ENCODE results near the gene MYO5A.

The MYO5A gene

DNA sequence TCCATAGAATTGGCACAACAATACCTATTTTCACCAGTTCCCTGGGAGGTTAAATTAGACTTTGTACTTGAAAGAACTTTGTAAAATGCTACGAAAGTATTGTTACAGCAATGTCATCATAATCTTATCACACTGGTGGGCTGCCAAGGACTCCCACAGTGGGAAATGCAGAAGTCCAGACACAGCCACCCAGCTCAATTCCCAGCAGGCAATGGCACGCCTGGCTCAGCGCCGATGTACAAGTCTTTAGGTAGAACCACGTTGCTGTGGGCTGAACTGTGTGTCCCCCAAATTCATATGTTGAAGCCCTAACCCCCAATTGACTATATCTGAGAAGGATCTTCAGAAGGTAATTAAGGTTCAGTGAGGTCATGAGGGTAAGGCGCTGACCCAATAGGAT lies 245.4 kb downstream of the MYO5A start:
- no peak for DNase-seq

DNA sequence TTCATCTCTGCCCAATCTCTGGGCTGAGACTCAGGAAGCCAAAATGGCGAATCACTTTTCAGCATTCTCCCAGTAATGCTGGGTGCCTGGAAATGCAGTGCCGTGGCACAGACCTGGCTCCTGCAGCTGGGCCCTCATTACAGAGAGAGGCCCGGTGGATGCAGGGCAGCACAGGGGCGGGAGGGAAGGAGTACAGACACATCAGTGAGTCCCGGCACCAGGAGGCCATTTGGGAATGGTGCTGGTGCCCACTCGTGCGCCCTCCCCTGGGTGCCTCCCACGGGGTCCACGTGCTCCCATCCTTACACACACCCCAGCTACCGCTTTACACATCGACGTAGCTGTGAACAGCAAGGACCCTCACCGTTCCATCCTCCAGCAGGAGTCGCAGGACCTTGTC lies 246.3 kb downstream of the MYO5A start:
- no peak for DNase-seq

DNA sequence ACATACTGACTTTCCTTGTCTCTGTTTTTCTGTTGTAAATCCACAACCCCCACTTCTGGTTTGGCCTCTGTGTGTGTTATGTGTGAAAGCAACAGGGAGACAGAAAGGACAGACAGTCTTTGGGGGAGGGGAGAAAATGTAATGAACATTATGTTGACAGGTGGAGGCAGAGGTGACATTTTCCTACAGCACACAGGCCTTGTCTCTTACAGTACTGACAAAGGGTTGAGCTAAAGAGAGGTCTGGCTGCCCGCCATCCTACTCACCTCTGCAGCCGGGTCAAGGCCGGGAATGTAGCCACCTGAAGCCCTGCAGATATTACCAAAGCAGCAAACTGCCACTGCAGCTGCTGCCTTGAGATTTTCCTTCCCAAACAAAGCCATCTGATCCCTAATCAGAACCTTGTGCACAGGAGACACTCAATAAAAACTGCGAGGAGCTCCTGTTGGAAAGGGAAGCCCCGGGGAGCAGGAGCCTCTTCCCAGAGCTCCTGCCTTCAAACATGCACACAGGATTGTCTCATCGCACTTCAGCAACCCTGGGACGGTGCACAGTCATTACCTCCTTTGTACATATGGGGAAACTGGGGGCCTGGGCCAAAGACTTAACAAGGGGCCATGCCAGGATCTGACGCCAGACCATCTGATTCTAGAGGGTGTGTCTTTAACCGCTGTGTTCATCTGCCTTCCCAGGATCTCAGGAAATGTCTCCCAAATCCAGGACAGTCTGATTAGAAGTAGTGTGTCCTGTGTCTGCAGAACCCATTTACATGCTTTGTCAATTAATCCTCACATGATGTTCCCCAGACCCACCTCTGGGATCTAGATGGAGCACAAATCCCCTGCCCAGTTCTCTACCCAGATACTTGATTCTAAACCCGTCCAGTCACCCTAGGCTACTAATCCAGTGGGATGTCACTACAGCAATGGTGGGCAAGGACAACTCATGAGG lies 247.3 kb downstream of the MYO5A start:
- no peak for DNase-seq

GRCh38 chr15:52280326-52281084 lies 248.2 kb downstream of the MYO5A start:
- no peak for DNase-seq

- DNase-seq, result no peak
Observed at GRCh38 chr15:52278636-52279367, 249.9 kb downstream of the MYO5A start.

- DNase-seq, result no peak
Observed at GRCh38 chr15:52278135-52278534, 250.5 kb downstream of the MYO5A start.

GRCh38 chr15:52277575-52277974 lies 251.1 kb downstream of the MYO5A start:
- DNase-seq, result no peak

DNA sequence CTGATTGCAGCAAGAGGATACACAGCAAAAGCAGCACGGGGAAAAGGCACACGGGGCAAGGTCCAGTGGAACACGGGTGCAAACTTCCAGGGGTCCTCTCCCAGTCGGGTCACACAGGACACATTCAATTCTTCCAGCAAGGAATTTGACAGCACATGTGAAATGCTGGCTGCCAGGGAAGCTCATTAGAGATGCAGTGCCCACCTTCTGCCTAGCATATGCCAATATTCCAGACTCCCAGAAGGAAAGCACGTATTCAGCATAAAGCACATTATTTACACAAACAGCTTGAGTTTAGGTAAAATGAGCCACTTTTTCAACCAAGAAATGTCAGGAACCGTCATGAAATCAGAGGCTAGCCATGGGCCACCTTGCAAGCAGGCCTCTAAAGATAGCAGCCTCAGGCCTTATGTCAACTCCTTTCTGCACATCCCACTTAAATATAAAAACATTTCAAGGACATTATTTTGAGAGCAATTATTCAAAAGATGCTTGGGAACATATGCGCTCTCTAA lies 252.4 kb downstream of the MYO5A start:
- no peak for DNase-seq

- DNase-seq, result no peak
Observed at GRCh38 chr15:52263563-52264282, 265.0 kb downstream of the MYO5A start.

DNA sequence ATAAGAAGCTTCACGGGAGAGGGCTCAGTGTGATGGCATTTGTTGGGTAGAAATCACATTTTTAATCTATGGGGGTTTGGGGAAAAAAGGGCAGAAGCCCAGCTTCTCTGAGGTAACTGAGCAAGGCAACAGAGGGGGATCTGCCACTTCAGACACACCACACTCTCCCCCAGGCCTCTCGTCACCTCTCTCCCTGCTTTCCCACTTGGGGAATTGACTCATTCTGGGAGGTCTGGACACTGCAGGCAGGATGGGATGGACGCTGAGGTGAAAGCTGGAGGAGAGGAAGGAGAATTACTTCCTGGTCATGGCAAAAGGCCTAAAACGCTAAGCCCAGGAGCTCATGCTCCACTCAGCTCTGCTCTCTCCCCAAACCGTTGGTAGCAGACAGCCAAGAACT lies 266.3 kb downstream of the MYO5A start:
- DNase-seq, result no peak

DNA sequence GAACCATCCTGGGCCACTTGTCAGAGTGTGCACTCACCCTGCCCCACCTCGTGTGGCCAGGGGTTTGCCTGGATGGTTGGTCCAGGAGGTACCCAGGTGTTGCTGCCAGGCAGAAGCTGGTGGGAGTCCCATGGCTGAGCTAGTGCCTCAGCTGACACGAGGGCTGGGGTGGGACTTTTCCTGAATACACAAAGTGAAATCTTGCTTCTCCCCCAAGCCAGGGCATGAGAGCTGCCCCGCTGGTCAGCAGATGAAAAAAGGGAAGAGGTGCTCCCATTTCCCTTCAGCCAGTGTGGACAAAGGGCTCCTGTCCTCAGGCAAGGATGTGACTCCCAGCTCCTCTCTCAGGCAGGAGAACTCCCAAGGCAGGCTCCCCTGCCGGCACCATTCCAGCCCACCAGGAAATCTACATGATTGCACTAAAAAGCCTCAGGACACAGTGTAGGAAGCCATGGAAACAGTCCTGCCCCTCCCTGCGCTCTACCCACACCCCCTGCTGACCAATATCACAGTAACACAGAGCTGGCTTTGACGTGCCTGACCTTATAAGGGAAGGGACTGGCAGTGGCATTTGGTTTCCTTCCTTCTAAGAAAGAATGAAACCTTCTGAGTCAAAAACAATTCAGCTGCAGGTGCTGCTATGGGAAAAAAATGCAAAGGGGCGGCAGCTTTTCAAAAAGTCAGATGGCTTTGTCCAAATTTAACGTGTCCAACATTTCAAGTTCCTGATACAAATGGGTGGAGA lies 267.0 kb downstream of the MYO5A start:
- DNase-seq, result peak; percentile 82

GRCh38 chr15:52261026-52261425 lies 267.7 kb downstream of the MYO5A start:
- DNase-seq, result no peak

- no peak for DNase-seq
Observed at GRCh38 chr15:52259503-52259902, 269.2 kb downstream of the MYO5A start.

- no peak for DNase-seq
Observed at GRCh38 chr15:52258461-52258860, 270.2 kb downstream of the MYO5A start.

GRCh38 chr15:52257734-52258062 lies 271.0 kb downstream of the MYO5A start:
- no peak for DNase-seq
